GM12891 (cell line): ENCODE results near the gene SYNDIG1.

Experiments
- DNase-seq: peaks from one replicate; pipeline ENCODE4 v3.0.0; 2011; ENCODE audit warnings: low spot score; ENCODE audit not compliant: insufficient read length
- FAIRE-seq: peaks from 2 replicates; lab custom pipeline; 2011; peaks lifted over from hg19 to GRCh38; lab: Jason Lieb, UNC
- PAX5 ChIP-seq: IDR thresholded peaks from 2 replicates; pipeline ENCODE4 v1.6.1; 2011; ENCODE audit warnings: low read length, moderate library complexity, mild to moderate bottlenecking; ENCODE audit not compliant: insufficient read depth, severe bottlenecking
- POLR2A ChIP-seq: IDR thresholded peaks from 2 replicates; pipeline ENCODE4 v1.6.1; 2011; ENCODE audit warnings: low read depth, low read length, control low read depth
- POLR2AphosphoS5 ChIP-seq: IDR thresholded peaks from 2 replicates; pipeline ENCODE4 v1.6.1; 2011; ENCODE audit warnings: low read depth, low read length, control low read depth
- POU2F2 ChIP-seq: IDR thresholded peaks from 2 replicates; pipeline ENCODE4 v1.6.1; 2011; ENCODE audit warnings: low read depth, mild to moderate bottlenecking, control low read depth, low read length, moderate library complexity
- SPI1 ChIP-seq: IDR thresholded peaks from 2 replicates; pipeline ENCODE4 v1.6.1; 2011; ENCODE audit warnings: low read depth, low read length, control low read depth
- TAF1 ChIP-seq: IDR thresholded peaks from 2 replicates; pipeline ENCODE4 v1.6.1; 2011; ENCODE audit warnings: low read depth, low read length, control low read depth

Gene SYNDIG1

DNA sequence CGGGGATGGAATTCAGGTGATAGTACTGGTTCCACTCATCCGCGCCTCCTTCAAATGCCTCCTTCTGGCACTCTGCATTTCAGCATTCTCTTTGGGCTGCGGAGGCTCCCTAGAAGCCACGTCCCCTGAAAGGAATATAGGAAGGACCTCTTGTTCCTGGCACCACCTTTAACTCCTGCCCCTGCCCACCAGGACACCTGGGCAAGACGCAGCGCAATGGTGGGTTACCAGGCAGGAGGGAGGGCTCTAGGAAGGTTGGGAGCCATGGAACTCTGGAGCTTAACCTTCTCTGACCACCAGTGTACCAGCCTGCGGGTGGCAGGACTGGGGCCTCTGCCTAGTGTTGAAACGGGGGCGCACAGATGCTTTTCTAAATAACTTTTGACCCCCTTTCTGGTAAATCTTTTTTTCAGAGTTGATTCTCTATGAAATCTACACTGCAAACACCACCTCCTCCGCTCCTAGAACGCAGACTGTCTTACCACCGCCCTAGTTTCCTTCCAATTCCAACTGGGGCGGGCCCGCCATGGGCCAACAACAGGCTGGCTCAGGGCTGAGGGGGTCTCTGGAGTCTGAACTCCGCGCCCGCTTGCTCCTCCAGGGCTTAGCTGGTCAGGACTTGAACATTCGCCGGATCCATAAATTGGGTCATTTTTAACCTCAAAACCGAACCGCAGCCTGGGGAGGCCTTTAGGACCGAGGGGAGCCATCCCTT lies 871 bp upstream of the SYNDIG1 start:
- no peak for TF ChIP-seq TAF1
- no peak for TF ChIP-seq POU2F2
- no peak for TF ChIP-seq POLR2A
- TF ChIP-seq PAX5 = no peak
- TF ChIP-seq SPI1 = no peak
- no peak for DNase-seq
- FAIRE-seq = no peak

DNA sequence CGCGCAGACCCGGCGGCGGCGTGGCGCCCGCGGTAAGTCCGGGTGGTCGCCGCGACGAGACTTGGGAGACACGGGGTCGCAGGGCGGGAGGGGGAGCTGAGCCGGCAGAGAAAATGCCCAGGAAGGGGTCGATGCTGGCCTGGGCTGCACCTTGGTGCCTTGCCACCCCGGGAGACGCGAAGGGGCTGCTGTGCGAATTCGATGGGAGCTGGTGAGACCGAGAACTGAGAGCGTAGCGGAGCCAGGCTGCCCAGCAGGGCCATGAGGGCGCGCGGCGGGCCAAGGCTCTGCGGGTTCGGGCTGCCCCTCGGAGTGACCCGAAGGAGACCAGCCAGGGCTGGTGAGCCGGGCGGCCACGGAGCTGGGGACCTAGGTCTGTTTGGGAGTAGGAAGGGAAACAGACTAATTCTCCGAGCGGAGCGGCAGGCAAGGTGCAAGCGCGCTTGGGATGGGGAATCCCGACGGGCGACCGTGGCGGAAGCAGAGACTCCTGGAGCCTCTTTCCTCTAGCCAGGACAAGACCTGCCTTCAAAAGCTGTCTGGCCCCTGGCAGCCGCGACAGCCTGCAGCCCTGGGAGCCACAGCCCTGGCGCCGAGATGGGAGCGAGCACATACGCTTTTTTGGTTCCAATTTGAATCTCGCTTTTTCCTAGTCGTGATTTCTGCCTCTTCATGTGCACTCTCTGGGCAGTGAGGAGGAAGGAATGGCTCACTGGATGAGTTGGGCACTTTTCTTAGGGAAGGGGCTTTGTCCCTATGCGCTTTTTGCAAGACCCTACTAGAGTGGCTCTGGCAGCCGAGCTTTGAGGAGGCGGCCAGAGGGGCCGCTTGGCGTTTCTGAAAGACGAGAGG lies 691 bp downstream of the SYNDIG1 start:
- no peak for FAIRE-seq
- no peak for DNase-seq
- TF ChIP-seq PAX5 = no peak
- TF ChIP-seq POLR2AphosphoS5 = no peak
- TF ChIP-seq POU2F2 = no peak
- no peak for TF ChIP-seq SPI1
- no peak for TF ChIP-seq TAF1
- TF ChIP-seq POLR2A = no peak

- no peak for DNase-seq
- no peak for FAIRE-seq
Measured at GRCh38 chr20:24470746-24471582, 1.5 kb downstream of the SYNDIG1 start.

DNA sequence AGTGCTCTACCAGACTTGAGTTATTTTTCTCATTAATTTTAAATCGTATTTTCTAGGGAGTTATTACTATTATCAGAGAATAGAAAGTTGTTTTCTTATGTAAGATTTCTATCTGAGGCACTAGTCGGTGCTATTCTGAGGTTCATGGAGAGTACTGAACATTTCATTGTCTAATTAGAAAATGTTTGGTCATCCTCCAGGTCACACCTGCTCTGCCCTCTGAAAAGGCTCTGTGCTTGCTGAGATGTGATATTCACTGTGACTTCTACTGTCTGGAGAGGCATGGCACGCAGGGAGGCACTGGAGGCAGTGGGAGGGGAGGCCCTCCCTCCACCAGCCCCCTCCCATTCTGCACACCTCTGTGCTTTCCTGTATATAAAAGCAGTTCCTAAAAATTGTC lies 3.0 kb downstream of the SYNDIG1 start:
- FAIRE-seq = no peak
- no peak for DNase-seq
- TF ChIP-seq POU2F2 (no peak), POLR2AphosphoS5 (no peak), TAF1 (no peak), POLR2A (no peak), PAX5 (no peak), SPI1 (no peak)

More at GRCh38 chr20:24470746-24471582, 1.5 kb downstream of the SYNDIG1 start:
- TF ChIP-seq SPI1 (no peak), TAF1 (no peak), PAX5 (no peak), POLR2A (no peak), POU2F2 (no peak), POLR2AphosphoS5 (no peak)

DNA sequence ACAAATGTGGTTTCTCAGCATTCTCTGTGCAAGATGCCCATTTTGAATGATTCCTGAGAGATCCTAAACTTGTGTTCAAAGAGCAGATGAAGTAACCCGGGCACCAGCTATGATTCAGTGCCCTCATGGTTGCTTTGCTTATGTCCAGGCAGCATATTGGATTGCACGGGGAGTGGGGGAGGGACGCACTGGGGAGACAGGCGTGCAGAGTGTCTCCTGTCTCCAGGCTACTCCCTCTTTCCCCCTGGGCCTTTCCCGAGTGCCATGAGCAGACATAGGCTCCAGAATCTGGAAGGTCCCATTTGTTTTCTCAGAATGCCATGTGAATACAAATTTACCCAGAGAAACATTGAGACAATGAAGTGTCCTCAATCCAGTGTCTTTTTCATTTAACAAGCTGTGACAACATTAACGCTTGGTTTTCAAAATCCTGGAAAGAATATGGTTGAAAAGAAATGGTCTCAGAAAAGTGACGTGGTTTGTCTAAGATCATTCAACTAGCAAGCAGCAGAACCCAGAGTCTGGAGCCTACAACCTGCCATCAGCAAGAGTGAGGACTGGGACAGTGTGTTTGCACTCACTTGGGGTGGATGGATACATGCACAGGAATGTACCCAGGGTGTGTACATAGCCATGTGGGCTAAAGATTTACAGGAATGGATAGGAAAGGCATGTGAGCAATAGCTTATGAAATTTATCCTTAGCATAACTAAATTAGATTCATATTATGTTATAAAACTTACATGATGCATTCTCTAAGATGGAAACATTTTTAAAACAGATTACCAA lies 4.2 kb downstream of the SYNDIG1 start:
- TF ChIP-seq TAF1 = no peak
- TF ChIP-seq SPI1 = no peak
- no peak for TF ChIP-seq POLR2AphosphoS5
- TF ChIP-seq PAX5 = no peak
- no peak for TF ChIP-seq POU2F2
- no peak for TF ChIP-seq POLR2A
- FAIRE-seq (no peak), DNase-seq (no peak)

GRCh38 chr20:24477831-24478547 lies 8.6 kb downstream of the SYNDIG1 start:
- no peak for FAIRE-seq
- TF ChIP-seq POU2F2 = no peak
- TF ChIP-seq POLR2A = no peak
- no peak for TF ChIP-seq TAF1
- no peak for TF ChIP-seq POLR2AphosphoS5
- TF ChIP-seq PAX5 = no peak
- no peak for DNase-seq

DNA sequence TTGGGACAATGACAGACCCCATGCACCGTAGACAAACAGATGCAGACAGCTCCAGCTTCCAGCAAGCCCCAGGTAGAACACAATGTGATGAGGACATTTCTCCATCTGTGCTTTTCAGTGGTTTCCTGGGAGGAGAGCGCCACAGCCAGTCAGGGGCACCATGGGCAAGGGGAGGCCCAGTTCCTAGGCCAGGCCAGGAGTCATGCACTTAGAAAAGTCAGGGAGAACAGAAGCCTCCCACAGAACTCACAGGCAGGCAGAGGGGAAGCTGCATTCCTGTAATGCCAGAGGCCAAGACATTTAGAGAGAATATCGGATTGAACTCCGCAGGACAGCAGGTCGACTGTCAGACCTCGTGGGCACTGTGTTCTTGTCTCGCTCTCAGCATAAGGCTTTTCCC lies 9.2 kb downstream of the SYNDIG1 start:
- TF ChIP-seq POLR2A (no peak), PAX5 (no peak), POU2F2 (no peak), SPI1 (no peak), TAF1 (no peak), POLR2AphosphoS5 (no peak)
- FAIRE-seq (no peak), DNase-seq (no peak)

DNA sequence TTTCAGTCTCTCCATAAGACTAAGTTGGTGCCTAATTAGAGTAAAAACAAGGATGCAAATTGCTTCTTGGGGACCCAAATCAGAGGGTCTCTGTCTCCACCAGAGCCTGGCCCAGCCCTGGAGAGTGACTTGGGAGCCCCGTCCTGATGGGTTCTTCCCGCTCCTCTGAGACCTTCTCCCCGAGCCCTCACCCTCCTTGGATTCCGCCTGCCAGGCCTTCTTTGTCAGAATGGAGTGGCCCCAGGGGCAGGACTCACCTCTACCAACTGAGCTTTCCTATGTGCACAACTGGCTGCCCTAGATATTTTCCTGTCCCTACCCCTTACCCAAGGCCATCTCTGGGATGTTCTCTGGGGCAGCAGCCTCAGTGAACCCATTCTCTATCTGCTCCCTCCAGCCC lies 9.7 kb downstream of the SYNDIG1 start:
- FAIRE-seq (no peak), DNase-seq (no peak)

More for the DNA sequence above, 9.7 kb downstream of the SYNDIG1 start:
- TF ChIP-seq POLR2AphosphoS5 (no peak), POU2F2 (no peak), PAX5 (no peak), TAF1 (no peak), SPI1 (no peak), POLR2A (no peak)
